Measurements from ENCODE around the gene ZNF837.

- TF ChIP-seq CTCF (conservative IDR thresholded peaks at IDR 0.05 in 1 of 2, IDR thresholded peaks at IDR 0.05 in 1 of 2; ENCODE audit: low read depth in 1 of 2, low read length in 2 of 2) (no peak), EZH2 (IDR thresholded peaks at IDR 0.05; ENCODE audit: low read length, missing control alignments) (no peak)
These were observed 5.2 kb upstream of the ZNF837 start for GRCh38 chr19:58385891-58386575.
